Endometrium (tissue), 2 donors: ENCODE data around the gene ADGRD2.

Experiments used
- FAIRE-seq: peaks from 2 replicates; lab custom pipeline; 2012; peaks lifted over from hg19 to GRCh38; lab: Jason Lieb, UNC
- donor health status: control.
- donor health status: control.

ADGRD2 gene

GRCh38 chr9:124498499-124499146 is 48.4 kb downstream of the ADGRD2 start:
- FAIRE-seq = no peak

- FAIRE-seq = no peak
These were observed 49.0 kb downstream of the ADGRD2 start for GRCh38 chr9:124499216-124499615.

- FAIRE-seq = no peak
These were observed 50.0 kb downstream of the ADGRD2 start for GRCh38 chr9:124500028-124500795.

- FAIRE-seq = no peak
These were observed 50.8 kb downstream of the ADGRD2 start for GRCh38 chr9:124500796-124501611.

- FAIRE-seq = no peak
These were observed 51.6 kb downstream of the ADGRD2 start for GRCh38 chr9:124501771-124502320.

- FAIRE-seq = no peak
These were observed 52.8 kb downstream of the ADGRD2 start for GRCh38 chr9:124502711-124503702.

- no peak for FAIRE-seq
These were observed 53.7 kb downstream of the ADGRD2 start for GRCh38 chr9:124503713-124504529.

GRCh38 chr9:124504530-124505005 is 54.3 kb downstream of the ADGRD2 start:
- no peak for FAIRE-seq

GRCh38 chr9:124505006-124505900 is 55.0 kb downstream of the ADGRD2 start:
- FAIRE-seq = no peak

- no peak for FAIRE-seq
These were observed 55.7 kb downstream of the ADGRD2 start for GRCh38 chr9:124505901-124506346.

- FAIRE-seq = no peak
These were observed 56.2 kb downstream of the ADGRD2 start for GRCh38 chr9:124506433-124506832.

GRCh38 chr9:124506931-124507879 is 57.0 kb downstream of the ADGRD2 start, which contains the start of gene NR5A1:
Gene NR5A1 (minus strand): TSS chr9:124507399. CDS start chr9:124503395, 4,004 bp downstream.
- FAIRE-seq = no peak

- FAIRE-seq = no peak
These were observed 57.7 kb downstream of the ADGRD2 start for GRCh38 chr9:124507880-124508423.

GRCh38 chr9:124510650-124511425 is 60.6 kb downstream of the ADGRD2 start:
- no peak for FAIRE-seq

- FAIRE-seq = no peak
These were observed 61.2 kb downstream of the ADGRD2 start for GRCh38 chr9:124511426-124511840.
